DOHH2 (cell line): ENCODE measurements around the gene CREG2.

Experiments
- EZH2phosphoT487 ChIP-seq: fragments of 200-600 bp; sonication (generic); IDR thresholded peaks from 2 replicates; pipeline ENCODE4 v1.6.1; 2017; ENCODE audit warnings: borderline replicate concordance, mild to moderate bottlenecking, antibody characterized with exemption, low read length, moderate library complexity, mixed read lengths
- TF ChIP-seq, protein P1 (sequence below): fragments of 200-600 bp; sonication (generic); IDR thresholded peaks from one replicate; pipeline ENCODE4 v1.5.1; 2014; ENCODE audit warnings: antibody characterized with exemption, mild to moderate bottlenecking, low read depth, low read length; ENCODE audit not compliant: poor library complexity, severe bottlenecking

DNA sequence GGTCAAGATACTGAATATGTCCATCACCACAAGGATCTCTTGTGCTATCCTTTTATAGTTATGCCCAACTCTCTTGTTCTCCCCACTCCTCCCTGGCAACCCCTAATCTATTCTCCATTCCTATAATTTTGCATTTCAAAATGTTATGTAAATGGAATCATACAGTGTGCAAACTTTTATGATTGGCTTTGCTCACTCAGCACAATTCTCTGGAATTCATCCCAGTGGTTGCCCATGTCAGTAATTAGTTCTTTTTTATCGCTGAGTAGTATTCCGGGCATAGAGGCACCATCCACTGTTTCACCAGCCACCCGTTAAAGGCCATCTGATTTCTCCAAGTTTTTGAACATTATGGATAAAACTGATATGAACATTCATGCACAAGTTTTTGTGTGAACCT, 40.4 kb downstream of the CREG2 start:
- TF ChIP-seq, protein P1, sequence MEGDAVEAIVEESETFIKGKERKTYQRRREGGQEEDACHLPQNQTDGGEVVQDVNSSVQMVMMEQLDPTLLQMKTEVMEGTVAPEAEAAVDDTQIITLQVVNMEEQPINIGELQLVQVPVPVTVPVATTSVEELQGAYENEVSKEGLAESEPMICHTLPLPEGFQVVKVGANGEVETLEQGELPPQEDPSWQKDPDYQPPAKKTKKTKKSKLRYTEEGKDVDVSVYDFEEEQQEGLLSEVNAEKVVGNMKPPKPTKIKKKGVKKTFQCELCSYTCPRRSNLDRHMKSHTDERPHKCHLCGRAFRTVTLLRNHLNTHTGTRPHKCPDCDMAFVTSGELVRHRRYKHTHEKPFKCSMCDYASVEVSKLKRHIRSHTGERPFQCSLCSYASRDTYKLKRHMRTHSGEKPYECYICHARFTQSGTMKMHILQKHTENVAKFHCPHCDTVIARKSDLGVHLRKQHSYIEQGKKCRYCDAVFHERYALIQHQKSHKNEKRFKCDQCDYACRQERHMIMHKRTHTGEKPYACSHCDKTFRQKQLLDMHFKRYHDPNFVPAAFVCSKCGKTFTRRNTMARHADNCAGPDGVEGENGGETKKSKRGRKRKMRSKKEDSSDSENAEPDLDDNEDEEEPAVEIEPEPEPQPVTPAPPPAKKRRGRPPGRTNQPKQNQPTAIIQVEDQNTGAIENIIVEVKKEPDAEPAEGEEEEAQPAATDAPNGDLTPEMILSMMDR = no peak
- TF ChIP-seq EZH2phosphoT487 = no peak
